ENCODE data around the gene F12. TPM values are rescaled to one million over a fixed set of nuclear protein-coding genes. Genes with fewer than 3 reads are reported as not detected.

Gene F12
- total RNA-seq, 4 donors from 2014 or later = 0.36 to 1.2 (median 0.95) TPM; not detected in 1

GRCh38 chr5:177446200-177447065, 37.1 kb upstream of the F12 start, which contains the start of gene PRR7:
Gene PRR7, plus strand, starts transcription at chr5:177446814. Its CDS starts 8,254 bp downstream, at chr5:177455068.
- no peaks in the 10 kb centered on the region for H3K9me3 ChIP-seq
- peak within 1 kb of the TSS; percentile 47 to 68 (median 54) for H3K4me3 ChIP-seq
- intact Hi-C loops (cut with DNase I; ENCODE audit: low total_unique reads) = loop anchor here (2.0 kb wide), 1 partner anchor 20 kb away; the partner anchor contains the start of gene GRK6
- peaks cover 0 to 6% of the 10 kb centered on the region in 2 donors for H3K36me3 ChIP-seq
- H3K27me3 ChIP-seq = peaks cover 7 to 33% (median 21%) of the 10 kb centered on the region in 3 donors
- in situ Hi-C loops (cut with MboI; ENCODE audit: low sequenced_read_pairs in 4 of 4) = loop anchor here in 1 of 4 donors (10.0 kb wide), 1 partner anchor 52 kb away; no protein-coding TSS in a partner anchor
- H3K27ac ChIP-seq = no peak within 1 kb of the TSS
- H3K4me1 ChIP-seq = peaks cover 12 to 19% of the 10 kb centered on the region in 2 donors
- DNase-seq (no peak), ATAC-seq (peak; percentile 55 to 67)
- TF ChIP-seq POLR2A (IDR thresholded peaks at IDR 0.05) = peak in 1 of 2 donors; percentile 17
- TF ChIP-seq, protein P1, sequence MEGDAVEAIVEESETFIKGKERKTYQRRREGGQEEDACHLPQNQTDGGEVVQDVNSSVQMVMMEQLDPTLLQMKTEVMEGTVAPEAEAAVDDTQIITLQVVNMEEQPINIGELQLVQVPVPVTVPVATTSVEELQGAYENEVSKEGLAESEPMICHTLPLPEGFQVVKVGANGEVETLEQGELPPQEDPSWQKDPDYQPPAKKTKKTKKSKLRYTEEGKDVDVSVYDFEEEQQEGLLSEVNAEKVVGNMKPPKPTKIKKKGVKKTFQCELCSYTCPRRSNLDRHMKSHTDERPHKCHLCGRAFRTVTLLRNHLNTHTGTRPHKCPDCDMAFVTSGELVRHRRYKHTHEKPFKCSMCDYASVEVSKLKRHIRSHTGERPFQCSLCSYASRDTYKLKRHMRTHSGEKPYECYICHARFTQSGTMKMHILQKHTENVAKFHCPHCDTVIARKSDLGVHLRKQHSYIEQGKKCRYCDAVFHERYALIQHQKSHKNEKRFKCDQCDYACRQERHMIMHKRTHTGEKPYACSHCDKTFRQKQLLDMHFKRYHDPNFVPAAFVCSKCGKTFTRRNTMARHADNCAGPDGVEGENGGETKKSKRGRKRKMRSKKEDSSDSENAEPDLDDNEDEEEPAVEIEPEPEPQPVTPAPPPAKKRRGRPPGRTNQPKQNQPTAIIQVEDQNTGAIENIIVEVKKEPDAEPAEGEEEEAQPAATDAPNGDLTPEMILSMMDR (IDR thresholded peaks at IDR 0.05 in 4 of 5, conservative IDR thresholded peaks at IDR 0.05 in 1 of 5) = peak in 1 of 5 experiments; percentile 29

DNA sequence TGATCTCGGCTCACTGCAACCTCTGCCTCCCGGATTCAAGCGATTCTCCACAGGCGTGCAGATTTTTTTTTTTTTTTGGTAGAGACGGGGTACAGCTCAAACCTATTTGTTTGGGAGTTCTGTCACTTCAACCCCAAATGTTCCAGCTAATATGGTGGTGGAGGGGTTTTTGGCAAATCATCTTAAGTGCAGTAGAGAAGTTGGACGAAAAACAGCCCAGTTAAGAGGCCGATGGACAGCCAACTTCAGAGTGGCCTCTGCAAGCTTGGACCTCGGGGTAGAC, 36.5 kb upstream of the F12 start:
- peaks cover 0 to 11% of the 10 kb centered on the region in 2 donors for H3K36me3 ChIP-seq
- no peak for DNase-seq
- peaks cover 12 to 19% of the 10 kb centered on the region in 2 donors for H3K4me1 ChIP-seq
- H3K4me3 ChIP-seq = peak overlapping the region in 1 of 4 donors; percentile 60
- H3K27me3 ChIP-seq = peaks cover 7 to 33% (median 21%) of the 10 kb centered on the region in 3 donors
- in situ Hi-C loops (cut with MboI; ENCODE audit: low sequenced_read_pairs in 4 of 4) = loop anchor here in 1 of 4 donors (10.0 kb wide), 1 partner anchor 51 kb away; no protein-coding TSS in a partner anchor
- intact Hi-C loops (cut with DNase I; ENCODE audit: low total_unique reads) = loop anchor here (2.0 kb wide), 1 partner anchor 19 kb away; the partner anchor contains the start of gene GRK6
- ATAC-seq = no peak
- H3K9me3 ChIP-seq = no peaks in the 10 kb centered on the region
- TF ChIP-seq POLR2A (IDR thresholded peaks at IDR 0.05) = no peak
- TF ChIP-seq, protein P1 (IDR thresholded peaks at IDR 0.05 in 4 of 5, conservative IDR thresholded peaks at IDR 0.05 in 1 of 5) = no peak
- H3K27ac ChIP-seq = no peak overlapping the region

GRCh38 chr5:177445052-177445916, 35.9 kb upstream of the F12 start:
- TF ChIP-seq, protein P1 (IDR thresholded peaks at IDR 0.05 in 4 of 5, conservative IDR thresholded peaks at IDR 0.05 in 1 of 5) = no peak
- no peak for TF ChIP-seq POLR2A (IDR thresholded peaks at IDR 0.05)
- ATAC-seq (no peak), DNase-seq (no peak)
- Histone ChIP-seq H3K9me3 (no peaks in the 10 kb centered on the region), H3K27me3 (peaks cover under 1 to 27% (median 21%) of the 10 kb centered on the region in 3 donors), H3K4me1 (peaks cover 12 to 19% of the 10 kb centered on the region in 2 donors), H3K27ac (no peak overlapping the region), H3K36me3 (peaks cover 0 to 11% of the 10 kb centered on the region in 2 donors), H3K4me3 (no peak overlapping the region)
- intact Hi-C loops (cut with DNase I; ENCODE audit: low total_unique reads) (no loop called here), in situ Hi-C loops (cut with MboI; ENCODE audit: low sequenced_read_pairs in 4 of 4) (loop anchor here in 1 of 4 donors (10.0 kb wide), 1 partner anchor 50 kb away; no protein-coding TSS in a partner anchor)

Measured in gastrocnemius medialis (tissue), 4 donors.